Measurements from ENCODE around the gene RNF186. TPM values are rescaled to one million over a fixed set of nuclear protein-coding genes. Genes with fewer than 3 reads are reported as not detected.

RNF186 gene
- polyA plus RNA-seq, 1 of the 3 experiments (the other 2 are of a cell fraction) = not detected

DNA sequence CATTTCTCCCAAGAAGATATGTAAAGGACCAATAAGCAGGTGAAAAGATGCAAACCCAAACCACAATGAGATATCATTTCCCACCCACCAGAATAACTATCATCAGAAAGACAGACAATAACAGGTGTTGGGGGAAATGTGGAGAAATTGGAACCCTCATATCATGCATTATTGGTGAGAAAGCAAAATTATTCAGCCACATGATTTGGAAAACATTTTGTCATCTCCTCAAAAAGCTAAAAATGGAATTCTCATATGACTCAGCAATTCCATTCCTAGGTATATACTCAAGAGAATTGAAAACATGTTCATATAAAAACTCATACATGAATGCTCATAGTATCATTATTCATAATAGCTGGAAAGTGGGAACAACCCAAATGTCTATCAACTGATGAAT is 25.1 kb upstream of the RNF186 start:
- Histone ChIP-seq H3K9ac (no peak overlapping the region), H3K4me1 (ENCODE audit: control insufficient read depth in 1 of 2, insufficient read depth in 2 of 2, low read depth in 1 of 2, low read length in 1 of 2) (no peaks in the 10 kb centered on the region), H3K79me2 (ENCODE audit: insufficient read depth) (no peaks in the 10 kb centered on the region), H3K9me2 (no peaks in the 10 kb centered on the region), H3K9me3 (no peaks in the 10 kb centered on the region), H4K20me1 (ENCODE audit: insufficient read depth) (no peaks in the 10 kb centered on the region), H3F3A (replicated peaks; ENCODE audit: insufficient read depth) (no peaks in the 10 kb centered on the region), H3K4me2 (no peak overlapping the region), H2AFZ (ENCODE audit: low read depth) (peak overlapping the region; percentile 0; the same call in 1 of the 2 replicates), H3K4me3 (ENCODE audit: low read depth in 2 of 2, low read length in 1 of 2) (no peak overlapping the region), H3K27ac (ENCODE audit: low read depth in 2 of 2, low read length in 1 of 2) (no peak overlapping the region), H3K36me3 (replicated peaks in 1 of 2; ENCODE audit: control insufficient read depth in 1 of 2, insufficient read depth in 2 of 2, low read length in 1 of 2) (no peaks in the 10 kb centered on the region), H3K27me3 (ENCODE audit: insufficient read depth) (0 out of 2 replicates have a peak, but pooled peaks cover 2% of the 10 kb centered on the region)
- ChIA-PET POLR2A (no interaction called here), CTCF (no interaction called here)
- DNase-seq = no peak
- no peak for TF ChIP-seq GATA2 (CRISPR knock-in tag; IDR thresholded peaks at IDR 0.05)
- TF ChIP-seq TEAD4 (IDR thresholded peaks at IDR 0.05; ENCODE audit: borderline replicate concordance, insufficient read depth) = no peak
- TF ChIP-seq FOSL2 (IDR thresholded peaks at IDR 0.05; ENCODE audit: borderline replicate concordance, low read depth) = no peak
- no peak for TF ChIP-seq RCOR1 (IDR thresholded peaks at IDR 0.05; ENCODE audit: low read length)
- TF ChIP-seq EZH2phosphoT487 (IDR thresholded peaks at IDR 0.05; ENCODE audit: borderline replicate concordance, low read depth) = no peak
- TF ChIP-seq NRF1 (IDR thresholded peaks at IDR 0.05; ENCODE audit: low read depth, low read length) = no peak
- no peak for TF ChIP-seq MXI1 (IDR thresholded peaks at IDR 0.05; ENCODE audit: low read depth, low read length)

DNA sequence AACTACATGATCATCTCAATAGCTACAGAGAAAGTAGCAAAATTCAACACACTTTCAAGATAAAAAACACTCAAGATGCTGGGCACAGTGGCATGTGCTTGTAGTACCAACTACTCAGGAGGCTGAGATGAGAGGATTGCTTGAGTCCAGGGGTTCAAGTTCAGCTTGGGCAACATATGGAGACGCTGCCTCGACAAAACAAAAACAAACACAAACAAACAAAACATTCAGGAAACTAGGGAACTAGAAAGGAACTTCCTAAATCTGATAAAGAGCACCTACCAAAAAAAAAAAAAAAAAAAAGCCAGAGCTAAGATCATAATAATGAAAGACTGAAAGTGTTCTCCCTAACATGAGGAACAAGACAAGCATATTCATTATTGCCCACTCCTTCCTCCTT is 22.8 kb upstream of the RNF186 start:
- Histone ChIP-seq H3K27ac (ENCODE audit: low read depth in 2 of 2, low read length in 1 of 2) (no peak overlapping the region), H3K9me2 (no peaks in the 10 kb centered on the region), H4K20me1 (ENCODE audit: insufficient read depth) (no peaks in the 10 kb centered on the region), H3K9me3 (no peaks in the 10 kb centered on the region), H3K9ac (no peak overlapping the region), H2AFZ (ENCODE audit: low read depth) (no peak overlapping the region), H3F3A (replicated peaks; ENCODE audit: insufficient read depth) (no peaks in the 10 kb centered on the region), H3K4me2 (no peak overlapping the region), H3K4me1 (ENCODE audit: control insufficient read depth in 1 of 2, insufficient read depth in 2 of 2, low read depth in 1 of 2, low read length in 1 of 2) (no peaks in the 10 kb centered on the region), H3K27me3 (ENCODE audit: insufficient read depth) (no peaks in the 10 kb centered on the region), H3K4me3 (ENCODE audit: low read depth in 2 of 2, low read length in 1 of 2) (no peak overlapping the region), H3K79me2 (ENCODE audit: insufficient read depth) (no peaks in the 10 kb centered on the region), H3K36me3 (replicated peaks in 1 of 2; ENCODE audit: control insufficient read depth in 1 of 2, insufficient read depth in 2 of 2, low read length in 1 of 2) (no peaks in the 10 kb centered on the region)
- ChIA-PET CTCF (no interaction called here), POLR2A (no interaction called here)
- WGBS (ENCODE audit: low lambda C conversion rate) = 49% methylated on average over 2 of the region's 2 CpGs
- no peak for TF ChIP-seq CHD2 (IDR thresholded peaks at IDR 0.05; ENCODE audit: low read length, partially characterized antibody)
- TF ChIP-seq NFIC (IDR thresholded peaks at IDR 0.05; ENCODE audit: borderline replicate concordance) = no peak
- no peak for TF ChIP-seq SMC3 (IDR thresholded peaks at IDR 0.05; ENCODE audit: low read depth, low read length)
- TF ChIP-seq, protein P1, sequence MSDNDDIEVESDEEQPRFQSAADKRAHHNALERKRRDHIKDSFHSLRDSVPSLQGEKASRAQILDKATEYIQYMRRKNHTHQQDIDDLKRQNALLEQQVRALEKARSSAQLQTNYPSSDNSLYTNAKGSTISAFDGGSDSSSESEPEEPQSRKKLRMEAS (IDR thresholded peaks at IDR 0.05; ENCODE audit: low read depth) = no peak
- TF ChIP-seq, protein P2, sequence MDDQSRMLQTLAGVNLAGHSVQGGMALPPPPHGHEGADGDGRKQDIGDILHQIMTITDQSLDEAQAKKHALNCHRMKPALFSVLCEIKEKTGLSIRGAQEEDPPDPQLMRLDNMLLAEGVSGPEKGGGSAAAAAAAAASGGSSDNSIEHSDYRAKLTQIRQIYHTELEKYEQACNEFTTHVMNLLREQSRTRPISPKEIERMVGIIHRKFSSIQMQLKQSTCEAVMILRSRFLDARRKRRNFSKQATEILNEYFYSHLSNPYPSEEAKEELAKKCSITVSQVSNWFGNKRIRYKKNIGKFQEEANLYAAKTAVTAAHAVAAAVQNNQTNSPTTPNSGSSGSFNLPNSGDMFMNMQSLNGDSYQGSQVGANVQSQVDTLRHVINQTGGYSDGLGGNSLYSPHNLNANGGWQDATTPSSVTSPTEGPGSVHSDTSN (IDR thresholded peaks at IDR 0.05) = no peak
- TF ChIP-seq, protein P3, sequence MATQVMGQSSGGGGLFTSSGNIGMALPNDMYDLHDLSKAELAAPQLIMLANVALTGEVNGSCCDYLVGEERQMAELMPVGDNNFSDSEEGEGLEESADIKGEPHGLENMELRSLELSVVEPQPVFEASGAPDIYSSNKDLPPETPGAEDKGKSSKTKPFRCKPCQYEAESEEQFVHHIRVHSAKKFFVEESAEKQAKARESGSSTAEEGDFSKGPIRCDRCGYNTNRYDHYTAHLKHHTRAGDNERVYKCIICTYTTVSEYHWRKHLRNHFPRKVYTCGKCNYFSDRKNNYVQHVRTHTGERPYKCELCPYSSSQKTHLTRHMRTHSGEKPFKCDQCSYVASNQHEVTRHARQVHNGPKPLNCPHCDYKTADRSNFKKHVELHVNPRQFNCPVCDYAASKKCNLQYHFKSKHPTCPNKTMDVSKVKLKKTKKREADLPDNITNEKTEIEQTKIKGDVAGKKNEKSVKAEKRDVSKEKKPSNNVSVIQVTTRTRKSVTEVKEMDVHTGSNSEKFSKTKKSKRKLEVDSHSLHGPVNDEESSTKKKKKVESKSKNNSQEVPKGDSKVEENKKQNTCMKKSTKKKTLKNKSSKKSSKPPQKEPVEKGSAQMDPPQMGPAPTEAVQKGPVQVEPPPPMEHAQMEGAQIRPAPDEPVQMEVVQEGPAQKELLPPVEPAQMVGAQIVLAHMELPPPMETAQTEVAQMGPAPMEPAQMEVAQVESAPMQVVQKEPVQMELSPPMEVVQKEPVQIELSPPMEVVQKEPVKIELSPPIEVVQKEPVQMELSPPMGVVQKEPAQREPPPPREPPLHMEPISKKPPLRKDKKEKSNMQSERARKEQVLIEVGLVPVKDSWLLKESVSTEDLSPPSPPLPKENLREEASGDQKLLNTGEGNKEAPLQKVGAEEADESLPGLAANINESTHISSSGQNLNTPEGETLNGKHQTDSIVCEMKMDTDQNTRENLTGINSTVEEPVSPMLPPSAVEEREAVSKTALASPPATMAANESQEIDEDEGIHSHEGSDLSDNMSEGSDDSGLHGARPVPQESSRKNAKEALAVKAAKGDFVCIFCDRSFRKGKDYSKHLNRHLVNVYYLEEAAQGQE (IDR thresholded peaks at IDR 0.05; ENCODE audit: low read depth, low read length) = no peak
- TF ChIP-seq GABPA (IDR thresholded peaks at IDR 0.05; ENCODE audit: low read depth) = no peak
- TF ChIP-seq RFX5 (IDR thresholded peaks at IDR 0.05; ENCODE audit: low read length) = no peak
- TF ChIP-seq ELF1 (IDR thresholded peaks at IDR 0.05) = no peak
- no peak for TF ChIP-seq TEAD4 (IDR thresholded peaks at IDR 0.05; ENCODE audit: borderline replicate concordance, insufficient read depth)
- TF ChIP-seq NRF1 (IDR thresholded peaks at IDR 0.05; ENCODE audit: low read depth, low read length) = no peak
- TF ChIP-seq FOXM1 (IDR thresholded peaks at IDR 0.05; ENCODE audit: low read depth) = no peak
- no peak for TF ChIP-seq FOSL2 (IDR thresholded peaks at IDR 0.05; ENCODE audit: borderline replicate concordance, low read depth)
- no peak for DNase-seq

All from SK-N-SH (cell line).